Uterus (tissue), 4 donors: ENCODE data around the gene LRIT3. TPM values are rescaled to one million over a fixed set of nuclear protein-coding genes. Genes with fewer than 3 reads are reported as not detected.
"Not testable (repeated sequence)": the region's sequence is repeated elsewhere in the genome, so short reads cannot be mapped to it uniquely, and the experiment has no call there.

Experiments used
- DNase-seq, 2 donors: peaks; one replicate each; pipeline ENCODE4 v3.0.0-alpha.2; 2019 to 2020
- H3K27ac ChIP-seq, 2 donors: fragments of 200-600 bp; sonication (generic); 1 replicate in 1 of 2; 2 replicates in 1 of 2; pipeline ENCODE4 v1.5.1; 2016 to 2018
- H3K27me3 ChIP-seq, 2 donors: fragments of 200-600 bp; sonication (generic); one replicate each; pipeline ENCODE4 v1.5.1; 2018 to 2019; ENCODE audit warnings: control low read depth in 1 of 2
- H3K36me3 ChIP-seq, 2 donors: fragments of 200-600 bp; sonication (generic); one replicate each; pipeline ENCODE4 v1.5.1; 2019; ENCODE audit warnings: control low read depth in 1 of 2
- H3K4me1 ChIP-seq, 2 donors: fragments of 200-600 bp; sonication (generic); one replicate each; pipeline ENCODE4 v1.5.1; 2018 to 2019; ENCODE audit warnings: control low read depth in 1 of 2
- H3K4me3 ChIP-seq, 2 donors: fragments of 200-600 bp; sonication (generic); 1 replicate in 1 of 2; 2 replicates in 1 of 2; pipeline ENCODE4 v1.5.1; 2018 to 2019; ENCODE audit warnings: mild to moderate bottlenecking in 1 of 2
- H3K9me3 ChIP-seq, 2 donors: fragments of 200-600 bp; sonication (generic); one replicate each; pipeline ENCODE4 v1.5.1; 2019; ENCODE audit warnings: control low read depth in 1 of 2
- POLR2A ChIP-seq, 2 donors: fragments of 450-650 bp; IDR thresholded peaks; one replicate each; pipeline ENCODE4 v1.6.1; 2016; ENCODE audit warnings: antibody characterized with exemption in 2 of 2, mild to moderate bottlenecking in 1 of 2, moderate library complexity in 1 of 2
- intact Hi-C: fragments of 100-400 bp; cut with DNase I; formaldehyde crosslinking; loops from one replicate; pipeline ENCODE4 v1.15.1; 2023; ENCODE audit warnings: low total_unique reads
- total RNA-seq, 4 donors: library from RNA; depleted of rRNA in 3 of 4; stranded (reverse); fragments of >200 nt in 3 of 4; gene quantifications; one replicate each; pipeline versions ENCODE4 v1.1.0 to v1.2.4, GENCODE V29; 2014 to 2023
- TF ChIP-seq, protein P1 (sequence below), 4 experiments: fragments of 200-600 bp in 2 of 4; fragments of 450-650 bp in 2 of 4; sonication (generic) in 2 of 4; IDR thresholded peaks; one replicate each; pipeline ENCODE4 v1.5.1; 2016 to 2019; ENCODE audit warnings: antibody characterized with exemption in 4 of 4, mild to moderate bottlenecking in 2 of 4, moderate library complexity in 1 of 4
- donor health status: DM: yes; HTN: yes; CAD: no.

Gene LRIT3
- total RNA-seq, 4 donors from 2014 or later = 0.21 to 0.27 (median 0.26) TPM; not detected in 1

DNA sequence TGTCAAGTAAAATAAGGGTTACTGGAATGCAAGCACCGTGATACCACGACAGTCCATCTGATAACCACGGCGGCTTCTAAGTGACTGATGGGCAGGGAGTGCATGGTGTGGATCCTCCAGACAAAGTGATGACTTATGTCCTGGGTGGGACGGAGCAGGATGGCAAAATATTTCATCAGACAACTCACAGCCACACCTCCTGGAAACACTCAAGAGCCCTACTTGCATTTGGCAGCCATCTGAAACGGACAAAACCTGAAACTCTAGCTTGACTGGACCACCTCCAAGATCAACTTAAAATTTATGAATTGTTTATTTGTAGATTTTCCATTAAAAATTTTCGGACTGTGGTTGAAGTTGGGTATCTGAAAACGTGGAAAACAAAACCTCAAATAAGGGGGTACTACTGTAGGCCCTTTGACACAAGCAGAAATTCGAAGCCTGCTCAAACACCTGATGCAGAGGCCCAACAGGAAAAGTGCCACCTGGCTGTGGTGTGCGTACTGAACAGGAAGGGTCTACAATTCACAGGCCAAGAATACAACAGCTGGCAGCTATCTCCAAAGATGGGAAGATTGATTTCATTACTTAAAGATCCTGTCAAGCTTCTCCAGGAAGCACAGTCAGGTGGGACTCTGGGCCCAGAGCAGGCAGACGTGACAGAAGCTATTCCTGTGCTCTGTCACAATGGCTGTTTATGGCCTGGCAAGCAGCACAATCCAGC lies 26.0 kb downstream of the LRIT3 start:
- no peak for TF ChIP-seq POLR2A (IDR thresholded peaks at IDR 0.05)
- TF ChIP-seq, protein P1, sequence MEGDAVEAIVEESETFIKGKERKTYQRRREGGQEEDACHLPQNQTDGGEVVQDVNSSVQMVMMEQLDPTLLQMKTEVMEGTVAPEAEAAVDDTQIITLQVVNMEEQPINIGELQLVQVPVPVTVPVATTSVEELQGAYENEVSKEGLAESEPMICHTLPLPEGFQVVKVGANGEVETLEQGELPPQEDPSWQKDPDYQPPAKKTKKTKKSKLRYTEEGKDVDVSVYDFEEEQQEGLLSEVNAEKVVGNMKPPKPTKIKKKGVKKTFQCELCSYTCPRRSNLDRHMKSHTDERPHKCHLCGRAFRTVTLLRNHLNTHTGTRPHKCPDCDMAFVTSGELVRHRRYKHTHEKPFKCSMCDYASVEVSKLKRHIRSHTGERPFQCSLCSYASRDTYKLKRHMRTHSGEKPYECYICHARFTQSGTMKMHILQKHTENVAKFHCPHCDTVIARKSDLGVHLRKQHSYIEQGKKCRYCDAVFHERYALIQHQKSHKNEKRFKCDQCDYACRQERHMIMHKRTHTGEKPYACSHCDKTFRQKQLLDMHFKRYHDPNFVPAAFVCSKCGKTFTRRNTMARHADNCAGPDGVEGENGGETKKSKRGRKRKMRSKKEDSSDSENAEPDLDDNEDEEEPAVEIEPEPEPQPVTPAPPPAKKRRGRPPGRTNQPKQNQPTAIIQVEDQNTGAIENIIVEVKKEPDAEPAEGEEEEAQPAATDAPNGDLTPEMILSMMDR (IDR thresholded peaks at IDR 0.05) = no peak
- Histone ChIP-seq H3K9me3 (no peaks in the 10 kb centered on the region), H3K4me1 (no peaks in the 10 kb centered on the region), H3K36me3 (no peaks in the 10 kb centered on the region), H3K27me3 (no peaks in the 10 kb centered on the region), H3K4me3 (no peak overlapping the region), H3K27ac (no peak overlapping the region)
- intact Hi-C loops = no loop called here
- no peak for DNase-seq

DNA sequence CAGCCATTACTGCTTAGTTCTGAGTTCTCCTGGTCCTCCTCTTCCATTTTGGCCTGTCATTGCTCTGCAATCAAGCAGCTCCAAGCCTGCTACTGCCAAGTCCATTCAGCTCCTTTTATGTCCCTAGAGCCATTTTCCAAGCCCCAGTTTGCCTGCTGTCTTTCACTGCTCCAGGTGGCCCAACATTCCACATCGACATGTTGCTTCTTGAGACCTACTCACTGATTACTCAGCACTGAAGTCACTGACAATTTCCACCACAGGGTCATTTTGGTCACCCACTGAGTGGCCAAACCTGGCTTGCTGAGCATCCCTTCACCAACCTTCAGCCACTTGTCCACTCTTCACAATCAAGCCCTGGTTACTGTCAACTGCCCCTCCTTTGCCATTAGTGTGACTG lies 27.2 kb downstream of the LRIT3 start:
- Histone ChIP-seq H3K4me1 (no peaks in the 10 kb centered on the region), H3K9me3 (no peaks in the 10 kb centered on the region), H3K4me3 (no peak overlapping the region), H3K27me3 (no peaks in the 10 kb centered on the region), H3K27ac (no peak overlapping the region), H3K36me3 (no peaks in the 10 kb centered on the region)
- no peak for DNase-seq
- intact Hi-C loops = no loop called here
- TF ChIP-seq POLR2A (IDR thresholded peaks at IDR 0.05) = no peak
- TF ChIP-seq, protein P1 (IDR thresholded peaks at IDR 0.05) = no peak

DNA sequence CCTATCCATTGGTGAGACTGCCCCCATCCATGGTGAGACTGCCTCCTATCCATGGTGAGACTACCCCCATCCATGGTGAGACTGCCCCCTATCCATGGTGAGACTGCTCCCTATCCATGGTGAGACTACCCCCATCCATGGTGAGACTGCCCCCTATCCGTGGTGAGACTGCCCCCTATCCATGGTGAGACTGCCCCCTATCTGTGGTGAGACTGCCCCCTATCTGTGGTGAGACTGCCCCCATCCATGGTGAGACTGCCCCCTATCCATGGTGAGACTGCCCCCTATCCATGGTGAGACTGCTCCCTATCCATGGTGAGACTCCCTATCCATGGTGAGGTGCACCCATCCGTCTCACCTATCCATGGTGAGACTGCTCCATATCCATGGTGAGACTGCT lies 27.6 kb downstream of the LRIT3 start:
- H3K4me1 ChIP-seq, H3K4me3 ChIP-seq, intact Hi-C loops, H3K27me3 ChIP-seq, H3K27ac ChIP-seq, H3K9me3 ChIP-seq, H3K36me3 ChIP-seq, DNase-seq: not testable (repeated sequence)

DNA sequence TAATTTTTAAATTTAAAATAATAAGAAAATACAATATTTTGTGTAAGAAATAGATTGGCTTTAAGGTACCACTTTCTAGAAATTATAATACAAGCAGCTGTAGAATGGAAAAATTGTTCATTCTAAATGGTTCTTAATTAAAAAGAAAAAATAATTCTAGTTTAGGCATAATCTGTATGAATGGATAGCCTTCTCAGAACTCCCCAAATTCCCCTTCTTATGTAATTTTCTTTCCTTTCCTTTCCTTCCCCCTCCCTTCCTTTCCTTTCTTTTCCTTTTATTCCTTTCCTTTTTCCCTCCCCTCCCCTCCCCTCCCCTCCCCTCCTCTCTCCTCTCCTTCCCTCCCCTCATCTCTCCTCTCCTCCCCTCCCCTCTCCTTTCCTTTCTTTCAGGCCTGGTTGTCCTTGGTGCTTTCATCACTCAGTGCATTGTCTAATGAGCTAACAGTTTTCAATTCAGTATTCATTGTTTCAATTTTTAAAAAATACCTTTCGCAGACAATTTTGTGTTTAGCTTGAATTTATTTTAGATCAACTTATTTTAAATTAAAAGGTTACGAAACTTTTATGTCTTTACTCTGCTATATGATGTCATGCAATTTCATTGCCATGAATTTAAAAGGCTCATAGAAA lies 28.8 kb downstream of the LRIT3 start:
- no peak overlapping the region for H3K4me3 ChIP-seq
- H3K4me1 ChIP-seq = no peaks in the 10 kb centered on the region
- no peaks in the 10 kb centered on the region for H3K27me3 ChIP-seq
- H3K36me3 ChIP-seq = no peaks in the 10 kb centered on the region
- DNase-seq = no peak
- no peaks in the 10 kb centered on the region for H3K9me3 ChIP-seq
- TF ChIP-seq POLR2A (IDR thresholded peaks at IDR 0.05) = no peak
- TF ChIP-seq, protein P1 (IDR thresholded peaks at IDR 0.05) = no peak
- no peak overlapping the region for H3K27ac ChIP-seq
- intact Hi-C loops = no loop called here

DNA sequence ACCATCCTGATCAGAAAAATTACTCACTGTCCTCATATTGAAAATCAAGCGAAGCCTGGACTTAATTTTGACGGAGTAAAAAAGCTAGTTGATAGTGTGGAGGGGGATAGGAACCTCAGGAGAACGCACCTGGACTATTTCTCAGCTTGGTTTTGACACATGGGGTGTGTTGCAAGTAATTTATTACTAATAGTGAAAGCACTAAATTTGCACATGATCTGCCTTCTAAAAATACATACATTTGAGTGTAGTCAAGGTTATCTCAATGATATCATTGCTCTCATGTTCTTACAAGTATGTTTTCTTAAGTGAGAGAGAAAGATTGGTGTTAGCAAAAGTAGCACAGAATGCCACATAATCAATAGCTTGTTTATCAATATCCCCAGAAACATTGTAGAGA lies 29.5 kb downstream of the LRIT3 start:
- no peaks in the 10 kb centered on the region for H3K36me3 ChIP-seq
- TF ChIP-seq, protein P1 (IDR thresholded peaks at IDR 0.05) = no peak
- TF ChIP-seq POLR2A (IDR thresholded peaks at IDR 0.05) = no peak
- DNase-seq = no peak
- intact Hi-C loops = no loop called here
- H3K27me3 ChIP-seq = no peaks in the 10 kb centered on the region
- no peaks in the 10 kb centered on the region for H3K9me3 ChIP-seq
- no peak overlapping the region for H3K27ac ChIP-seq
- no peak overlapping the region for H3K4me3 ChIP-seq
- no peaks in the 10 kb centered on the region for H3K4me1 ChIP-seq
